ENCODE results near the gene FRYL. TPM values are rescaled to one million over a fixed set of nuclear protein-coding genes. Genes with fewer than 3 reads are reported as not detected.

FRYL gene
- total and polyA plus RNA-seq, 2 of the 13 experiments (the other 11 are each of a cell fraction or from before 2014, with no cell fraction given), result 9.7 to 19.6 TPM

- TF ChIP-seq ZNF234 (CRISPR knock-in tag; conservative IDR thresholded peaks at IDR 0.05) (no peak), SIN3A (IDR thresholded peaks at IDR 0.05; ENCODE audit: borderline replicate concordance, low read depth, low read length) (peak; percentile 32; the same call in 1 of the 2 replicates), ZFYVE20 (CRISPR knock-in tag; IDR thresholded peaks at IDR 0.05; ENCODE audit: borderline replicate concordance, low read depth) (no peak), MTA3 (CRISPR knock-in tag; IDR thresholded peaks at IDR 0.05) (no peak), ZNF639 (CRISPR knock-in tag; conservative IDR thresholded peaks at IDR 0.05) (no peak), TEF (CRISPR knock-in tag; IDR thresholded peaks at IDR 0.05) (no peak), CERS6 (CRISPR knock-in tag; IDR thresholded peaks at IDR 0.05) (no peak), AFF4 (CRISPR knock-in tag; IDR thresholded peaks at IDR 0.05) (no peak), FOXK2 (IDR thresholded peaks at IDR 0.05) (peak; percentile 49; the same call in 1 of the 2 replicates), REXO4 (CRISPR knock-in tag; IDR thresholded peaks at IDR 0.05; ENCODE audit: borderline replicate concordance) (no peak), ATAD3A (CRISPR knock-in tag; IDR thresholded peaks at IDR 0.05) (no peak), FOSL1 (CRISPR knock-in tag; IDR thresholded peaks at IDR 0.05; ENCODE audit: borderline replicate concordance) (no peak), DPF2 (CRISPR knock-in tag; IDR thresholded peaks at IDR 0.05; ENCODE audit: borderline replicate concordance, low read depth) (no peak), ZBTB37 (CRISPR knock-in tag; IDR thresholded peaks at IDR 0.05) (no peak), RCOR2 (CRISPR knock-in tag; IDR thresholded peaks at IDR 0.05) (no peak), POLR2A (IDR thresholded peaks at IDR 0.05; ENCODE audit: insufficient read depth in 1 of 2, low read depth in 2 of 2, low read length in 2 of 2) (peak; percentile 58 to 64), ELF3 (CRISPR knock-in tag; IDR thresholded peaks at IDR 0.05) (no peak), NCOA5 (CRISPR knock-in tag; IDR thresholded peaks at IDR 0.05) (no peak), RAD21 (CRISPR knock-in tag; IDR thresholded peaks at IDR 0.05) (no peak)
- TF ChIP-seq, protein P1, sequence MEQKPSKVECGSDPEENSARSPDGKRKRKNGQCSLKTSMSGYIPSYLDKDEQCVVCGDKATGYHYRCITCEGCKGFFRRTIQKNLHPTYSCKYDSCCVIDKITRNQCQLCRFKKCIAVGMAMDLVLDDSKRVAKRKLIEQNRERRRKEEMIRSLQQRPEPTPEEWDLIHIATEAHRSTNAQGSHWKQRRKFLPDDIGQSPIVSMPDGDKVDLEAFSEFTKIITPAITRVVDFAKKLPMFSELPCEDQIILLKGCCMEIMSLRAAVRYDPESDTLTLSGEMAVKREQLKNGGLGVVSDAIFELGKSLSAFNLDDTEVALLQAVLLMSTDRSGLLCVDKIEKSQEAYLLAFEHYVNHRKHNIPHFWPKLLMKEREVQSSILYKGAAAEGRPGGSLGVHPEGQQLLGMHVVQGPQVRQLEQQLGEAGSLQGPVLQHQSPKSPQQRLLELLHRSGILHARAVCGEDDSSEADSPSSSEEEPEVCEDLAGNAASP (CRISPR knock-in tag; IDR thresholded peaks at IDR 0.05; ENCODE audit: borderline replicate concordance), result no peak
Observed at GRCh38 chr4:48779998-48780864, at the start of gene FRYL (continued).

All from HepG2 (cell line).